DND-41 (cell line): ENCODE data around the gene ZNF841.

Source experiments
- ATAC-seq: fragments of 200-7000 bp; cut with Tn5 transposase; 3 replicates; pipeline ENCODE4 v1.9.1; 2021; ENCODE audit warnings: low read depth; ENCODE audit not compliant: insufficient read depth
- DNase-seq: peaks from one replicate; pipeline ENCODE4 v3.0.0-alpha.2; 2020
- H2AFZ ChIP-seq: 2 replicates; pipeline ENCODE4 v1.6.0; 2012; ENCODE audit warnings: low read depth, low read length
- H3K27ac ChIP-seq: 2 replicates; pipeline ENCODE4 v1.5.1; 2012; ENCODE audit warnings: low read length, inconsistent platforms
- H3K27me3 ChIP-seq: fragments of 200-600 bp; sonication (generic); 2 replicates; pipeline ENCODE4 v1.6.0; 2012; ENCODE audit warnings: low read length, mild to moderate bottlenecking, inconsistent platforms; ENCODE audit not compliant: insufficient read depth, poor library complexity
- H3K36me3 ChIP-seq: 2 replicates; pipeline ENCODE4 v1.5.1; 2012; ENCODE audit warnings: low read length, inconsistent platforms; ENCODE audit not compliant: insufficient read depth
- H3K4me1 ChIP-seq: 2 replicates; pipeline ENCODE4 v1.5.1; 2012; ENCODE audit warnings: mild to moderate bottlenecking, low read length; ENCODE audit not compliant: insufficient read depth
- H3K4me2 ChIP-seq: 2 replicates; pipeline ENCODE4 v1.6.0; 2012; ENCODE audit warnings: mild to moderate bottlenecking, moderate library complexity, low read length, inconsistent platforms; ENCODE audit not compliant: insufficient read depth
- H3K4me3 ChIP-seq, 2 experiments: fragments of 200-600 bp in 1 of 2; shearing (Covaris generic) in 1 of 2; 2 replicates each; pipeline ENCODE4 v1.5.1; 2012 to 2016; ENCODE audit warnings: inconsistent platforms in 2 of 2, low read length in 2 of 2, mild to moderate bottlenecking in 2 of 2, low read depth in 1 of 2, moderate library complexity in 1 of 2
- H3K79me2 ChIP-seq: 2 replicates; pipeline ENCODE4 v1.6.0; 2012; ENCODE audit warnings: low read length, inconsistent platforms; ENCODE audit not compliant: insufficient read depth
- H3K9ac ChIP-seq: 2 replicates; pipeline ENCODE4 v1.6.0; 2012; ENCODE audit warnings: low read depth, mild to moderate bottlenecking, inconsistent platforms, low read length, moderate library complexity
- H3K9me3 ChIP-seq: 2 replicates; pipeline ENCODE4 v1.5.1; 2012; ENCODE audit warnings: low read length, moderate library complexity, mild to moderate bottlenecking, inconsistent platforms; ENCODE audit not compliant: insufficient read depth, severe bottlenecking
- H4K20me1 ChIP-seq: 2 replicates; pipeline ENCODE4 v1.6.0; 2012; ENCODE audit warnings: low read length; ENCODE audit not compliant: insufficient read depth
- EZH2 ChIP-seq: IDR thresholded peaks from 3 replicates; pipeline ENCODE4 v1.6.1; 2012; ENCODE audit warnings: borderline replicate concordance, low read depth, mild to moderate bottlenecking, moderate library complexity, low read length, inconsistent platforms; ENCODE audit not compliant: severe bottlenecking
- TF ChIP-seq, protein P1 (sequence below): IDR thresholded peaks from 2 replicates; pipeline ENCODE4 v1.5.1; 2012; ENCODE audit warnings: borderline replicate concordance, low read length, moderate library complexity, mild to moderate bottlenecking; ENCODE audit not compliant: poor library complexity, severe bottlenecking; ENCODE audit errors: extremely low read depth

The ZNF841 gene

DNA sequence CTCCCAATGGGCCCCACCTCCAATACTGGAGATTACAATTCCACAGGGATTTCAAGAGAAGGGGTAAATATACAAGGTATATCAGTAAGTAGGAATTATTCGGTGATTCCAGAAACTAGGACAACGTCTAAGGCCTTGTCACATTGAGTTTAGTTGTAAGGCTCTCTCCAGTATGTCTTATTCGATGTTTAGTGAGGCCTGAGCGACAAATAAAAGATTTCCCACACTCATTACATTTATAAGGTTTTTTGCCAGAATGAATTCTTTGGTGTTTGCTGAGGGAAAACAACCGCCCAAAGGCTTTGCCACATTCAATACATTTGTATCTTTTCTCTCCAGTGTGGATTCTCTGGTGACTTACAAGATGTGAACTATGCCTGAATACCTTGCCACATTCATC, 19.1 kb upstream of the ZNF841 start:
- Histone ChIP-seq H3K36me3 (peaks cover 62% of the 10 kb centered on the region), H2AFZ (no peak overlapping the region), H3K4me3 (no peak overlapping the region), H3K4me2 (no peak overlapping the region), H3K9ac (no peak overlapping the region), H3K4me1 (no peaks in the 10 kb centered on the region), H3K79me2 (0 out of 2 replicates have a peak, but pooled peaks cover 4% of the 10 kb centered on the region), H3K9me3 (peaks cover 95% of the 10 kb centered on the region), H3K27ac (no peak overlapping the region), H4K20me1 (no peaks in the 10 kb centered on the region), H3K27me3 (no peaks in the 10 kb centered on the region)
- DNase-seq (no peak), ATAC-seq (no peak)
- TF ChIP-seq, protein P1, sequence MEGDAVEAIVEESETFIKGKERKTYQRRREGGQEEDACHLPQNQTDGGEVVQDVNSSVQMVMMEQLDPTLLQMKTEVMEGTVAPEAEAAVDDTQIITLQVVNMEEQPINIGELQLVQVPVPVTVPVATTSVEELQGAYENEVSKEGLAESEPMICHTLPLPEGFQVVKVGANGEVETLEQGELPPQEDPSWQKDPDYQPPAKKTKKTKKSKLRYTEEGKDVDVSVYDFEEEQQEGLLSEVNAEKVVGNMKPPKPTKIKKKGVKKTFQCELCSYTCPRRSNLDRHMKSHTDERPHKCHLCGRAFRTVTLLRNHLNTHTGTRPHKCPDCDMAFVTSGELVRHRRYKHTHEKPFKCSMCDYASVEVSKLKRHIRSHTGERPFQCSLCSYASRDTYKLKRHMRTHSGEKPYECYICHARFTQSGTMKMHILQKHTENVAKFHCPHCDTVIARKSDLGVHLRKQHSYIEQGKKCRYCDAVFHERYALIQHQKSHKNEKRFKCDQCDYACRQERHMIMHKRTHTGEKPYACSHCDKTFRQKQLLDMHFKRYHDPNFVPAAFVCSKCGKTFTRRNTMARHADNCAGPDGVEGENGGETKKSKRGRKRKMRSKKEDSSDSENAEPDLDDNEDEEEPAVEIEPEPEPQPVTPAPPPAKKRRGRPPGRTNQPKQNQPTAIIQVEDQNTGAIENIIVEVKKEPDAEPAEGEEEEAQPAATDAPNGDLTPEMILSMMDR = no peak
- TF ChIP-seq EZH2 = no peak

DNA sequence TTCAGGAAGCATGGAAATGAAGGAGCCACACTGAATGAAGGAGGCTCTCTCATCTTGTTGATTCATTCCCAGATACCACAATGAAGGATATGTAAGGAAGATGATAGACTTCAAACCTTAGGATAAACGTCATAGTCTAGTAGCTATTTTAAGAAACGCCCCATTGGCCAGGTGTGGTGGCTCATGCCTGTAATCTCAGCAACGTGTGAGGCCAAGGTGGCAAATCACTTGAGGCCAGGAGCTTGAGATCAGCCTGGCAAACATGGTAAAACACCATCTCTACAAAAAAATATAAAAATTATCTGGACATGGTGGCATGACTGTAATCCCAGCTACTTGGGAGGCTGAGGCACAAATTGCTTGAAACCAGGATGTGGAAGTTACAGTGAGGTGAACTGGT, 17.1 kb upstream of the ZNF841 start:
- Histone ChIP-seq H3K4me1 (no peaks in the 10 kb centered on the region), H3K79me2 (no peaks in the 10 kb centered on the region), H4K20me1 (no peaks in the 10 kb centered on the region), H3K9ac (no peak overlapping the region), H3K27ac (no peak overlapping the region), H3K9me3 (peaks cover 84% of the 10 kb centered on the region), H3K4me3 (no peak overlapping the region), H2AFZ (no peak overlapping the region), H3K36me3 (peaks cover 42% of the 10 kb centered on the region), H3K27me3 (no peaks in the 10 kb centered on the region), H3K4me2 (no peak overlapping the region)
- ATAC-seq = no peak
- no peak for DNase-seq
- TF ChIP-seq EZH2 = no peak
- TF ChIP-seq, protein P1 = no peak

DNA sequence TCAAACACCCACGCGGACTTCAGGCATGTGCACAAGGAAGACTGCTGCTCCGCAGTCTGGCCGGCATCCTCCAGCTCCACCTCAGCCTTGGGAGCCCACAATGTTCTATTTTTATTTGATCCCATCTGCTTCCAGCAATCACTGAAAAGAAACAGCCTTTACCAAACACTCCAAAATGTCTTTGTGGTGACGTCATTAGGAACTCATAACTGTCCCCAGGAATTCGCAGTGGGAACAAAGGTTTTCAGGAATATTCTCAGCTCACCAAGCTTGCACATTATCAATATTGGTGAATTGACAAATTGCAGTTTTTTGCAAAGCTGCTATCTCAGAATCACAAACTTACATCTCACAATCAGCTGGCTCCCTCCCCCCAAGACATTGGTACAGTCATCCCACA, 15.2 kb upstream of the ZNF841 start:
- Histone ChIP-seq H3K9me3 (peaks cover 69% of the 10 kb centered on the region), H3K4me1 (no peaks in the 10 kb centered on the region), H3K4me2 (no peak overlapping the region), H3K4me3 (no peak overlapping the region), H3K27me3 (no peaks in the 10 kb centered on the region), H3K36me3 (peaks cover 23% of the 10 kb centered on the region), H3K79me2 (no peaks in the 10 kb centered on the region), H3K9ac (no peak overlapping the region), H3K27ac (no peak overlapping the region), H2AFZ (no peak overlapping the region), H4K20me1 (no peaks in the 10 kb centered on the region)
- TF ChIP-seq, protein P1 = no peak
- TF ChIP-seq EZH2 = no peak
- no peak for DNase-seq
- ATAC-seq = no peak

DNA sequence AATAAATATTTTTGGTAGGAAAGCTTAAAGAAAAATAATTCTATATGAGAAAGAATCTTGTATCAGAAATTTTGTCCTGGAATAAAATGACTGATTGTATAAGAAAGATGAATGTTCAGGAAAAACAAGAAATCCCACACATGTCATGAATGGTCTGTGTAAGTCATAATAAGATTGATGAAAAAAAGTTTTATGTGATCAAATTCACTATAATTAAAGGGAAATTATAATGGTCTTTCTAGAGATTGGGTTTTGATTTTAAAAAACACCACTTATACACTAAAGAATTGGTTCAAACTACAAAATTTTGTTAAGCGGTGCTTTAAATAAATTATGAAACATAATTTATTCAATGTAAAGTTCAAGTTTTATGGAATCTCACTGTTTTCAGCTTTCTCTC, 7.2 kb upstream of the ZNF841 start:
- Histone ChIP-seq H3K27me3 (no peaks in the 10 kb centered on the region), H3K79me2 (no peaks in the 10 kb centered on the region), H3K4me2 (no peak overlapping the region), H3K4me3 (no peak overlapping the region), H3K27ac (no peak overlapping the region), H3K9ac (no peak overlapping the region), H3K9me3 (peaks cover 51% of the 10 kb centered on the region), H2AFZ (no peak overlapping the region), H3K36me3 (no peaks in the 10 kb centered on the region), H4K20me1 (no peaks in the 10 kb centered on the region), H3K4me1 (no peaks in the 10 kb centered on the region)
- no peak for ATAC-seq
- no peak for DNase-seq
- no peak for TF ChIP-seq EZH2
- TF ChIP-seq, protein P1 = no peak
